ENCODE data around the gene C1QTNF4.

GRCh38 chr11:47569646-47570045 is 24.6 kb downstream of the C1QTNF4 start:
- TF ChIP-seq, protein P1, sequence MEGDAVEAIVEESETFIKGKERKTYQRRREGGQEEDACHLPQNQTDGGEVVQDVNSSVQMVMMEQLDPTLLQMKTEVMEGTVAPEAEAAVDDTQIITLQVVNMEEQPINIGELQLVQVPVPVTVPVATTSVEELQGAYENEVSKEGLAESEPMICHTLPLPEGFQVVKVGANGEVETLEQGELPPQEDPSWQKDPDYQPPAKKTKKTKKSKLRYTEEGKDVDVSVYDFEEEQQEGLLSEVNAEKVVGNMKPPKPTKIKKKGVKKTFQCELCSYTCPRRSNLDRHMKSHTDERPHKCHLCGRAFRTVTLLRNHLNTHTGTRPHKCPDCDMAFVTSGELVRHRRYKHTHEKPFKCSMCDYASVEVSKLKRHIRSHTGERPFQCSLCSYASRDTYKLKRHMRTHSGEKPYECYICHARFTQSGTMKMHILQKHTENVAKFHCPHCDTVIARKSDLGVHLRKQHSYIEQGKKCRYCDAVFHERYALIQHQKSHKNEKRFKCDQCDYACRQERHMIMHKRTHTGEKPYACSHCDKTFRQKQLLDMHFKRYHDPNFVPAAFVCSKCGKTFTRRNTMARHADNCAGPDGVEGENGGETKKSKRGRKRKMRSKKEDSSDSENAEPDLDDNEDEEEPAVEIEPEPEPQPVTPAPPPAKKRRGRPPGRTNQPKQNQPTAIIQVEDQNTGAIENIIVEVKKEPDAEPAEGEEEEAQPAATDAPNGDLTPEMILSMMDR (IDR thresholded peaks at IDR 0.05) = no peak
- TF ChIP-seq POLR2A (IDR thresholded peaks at IDR 0.05) = no peak
